GM19025 (cell line): Measurements from ENCODE around the gene CGGBP1.
A peak's percentile ranks its signal among the peaks of the same experiment; 100 is the strongest.
"Not testable (repeated sequence)": the region's sequence is repeated elsewhere in the genome, so short reads cannot be mapped to it uniquely, and the experiment has no call there.

ENCODE experiments used
- ATAC-seq: cut with Tn5 transposase; IDR thresholded peaks from one replicate; pipeline ENCODE4 v1.9.1; 2021; ENCODE audit warnings: mild to moderate bottlenecking, low read depth, moderate library complexity; ENCODE audit not compliant: unreplicated experiment

Gene CGGBP1

DNA sequence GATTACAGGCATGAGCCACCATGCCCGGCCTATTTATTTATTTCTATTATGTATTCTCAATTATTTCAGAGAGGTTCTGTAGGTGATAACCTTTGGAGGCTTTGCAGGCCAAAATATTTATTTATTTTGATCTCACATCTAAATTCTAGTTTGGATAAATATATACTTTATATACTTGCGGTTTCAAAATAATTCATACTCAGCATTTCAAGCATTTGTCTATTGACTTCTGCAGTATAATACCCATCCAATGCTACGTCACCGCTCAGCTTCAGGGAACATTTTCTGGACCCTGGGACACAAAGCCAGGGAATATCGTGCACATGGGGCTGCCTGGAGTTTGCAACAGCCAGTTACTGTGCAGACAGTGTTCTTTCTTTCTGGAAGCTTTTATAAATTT is 22.6 kb downstream of the CGGBP1 start:
- no peak for ATAC-seq

DNA sequence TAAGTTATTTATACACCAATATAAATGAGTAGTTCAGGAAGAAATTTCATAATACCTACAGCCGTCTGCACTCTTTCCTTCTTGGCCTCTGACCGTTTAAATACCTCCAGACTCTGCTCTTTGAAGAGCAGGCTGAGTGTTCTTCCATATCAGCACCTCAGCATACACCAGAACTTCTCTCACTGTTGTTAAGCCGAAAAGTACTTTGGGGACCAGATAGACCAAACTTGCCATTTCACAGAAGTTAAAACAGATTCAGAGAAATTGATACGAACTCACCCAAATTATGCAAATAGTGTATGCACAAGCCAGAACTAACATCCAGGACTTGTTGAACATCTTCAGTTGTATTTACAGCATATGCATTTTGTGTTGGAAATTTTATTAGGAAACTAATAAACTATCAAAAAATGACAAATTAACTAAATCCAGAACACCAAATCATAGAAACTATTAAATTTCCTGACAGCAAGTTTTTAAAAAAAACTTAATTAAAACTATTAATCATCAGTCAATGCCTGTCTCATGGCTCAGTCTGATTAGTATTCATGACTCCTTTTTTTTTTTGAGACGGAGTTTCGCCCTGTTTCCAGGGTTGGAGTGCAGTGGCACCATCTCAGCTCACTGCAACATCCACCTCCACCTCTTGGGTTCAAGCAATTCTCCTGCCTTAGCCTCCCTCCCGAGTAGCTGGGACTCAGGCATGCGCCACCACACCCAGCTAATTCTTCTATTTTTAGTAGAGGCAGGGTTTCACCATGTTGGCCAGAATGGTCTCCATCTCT is 24.1 kb downstream of the CGGBP1 start:
- ATAC-seq: no peak

DNA sequence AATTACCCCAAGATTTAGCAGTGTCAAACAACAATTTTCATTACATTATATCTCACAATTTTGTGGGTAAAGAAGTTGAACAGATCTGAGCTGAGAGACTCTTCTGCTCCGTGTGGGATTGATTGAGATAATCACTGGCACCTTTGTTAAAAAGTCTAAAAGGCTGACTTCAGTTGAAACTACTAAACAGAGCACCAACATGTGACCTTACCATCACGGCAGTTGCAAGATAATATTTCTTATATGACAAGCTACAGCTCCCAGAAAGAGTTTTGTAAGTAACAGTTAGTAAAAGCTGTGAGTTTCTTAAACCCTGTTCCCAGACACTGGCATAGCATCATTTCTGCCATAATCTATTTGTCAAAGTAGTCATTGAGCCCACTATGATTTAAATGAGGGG is 25.0 kb downstream of the CGGBP1 start:
- ATAC-seq: no peak

DNA sequence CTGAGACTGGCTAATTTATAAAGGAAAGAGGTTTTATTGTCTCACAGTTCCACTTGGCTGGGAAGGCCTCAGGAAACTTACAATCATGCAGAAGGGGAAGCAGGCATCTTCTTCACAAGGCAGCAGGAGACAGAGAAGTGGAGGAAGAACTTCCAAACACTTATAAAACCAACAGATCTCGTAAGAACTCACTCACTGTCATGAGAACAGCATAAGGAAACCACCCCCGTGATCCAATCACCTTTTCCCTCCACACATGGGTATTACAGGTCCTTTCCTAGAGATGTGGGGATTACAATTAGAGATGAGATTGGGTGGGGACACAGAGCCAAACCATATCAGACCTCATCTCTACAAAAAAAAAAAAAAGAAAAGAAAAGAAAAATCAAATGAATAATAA is 25.7 kb downstream of the CGGBP1 start:
- no peak for ATAC-seq

DNA sequence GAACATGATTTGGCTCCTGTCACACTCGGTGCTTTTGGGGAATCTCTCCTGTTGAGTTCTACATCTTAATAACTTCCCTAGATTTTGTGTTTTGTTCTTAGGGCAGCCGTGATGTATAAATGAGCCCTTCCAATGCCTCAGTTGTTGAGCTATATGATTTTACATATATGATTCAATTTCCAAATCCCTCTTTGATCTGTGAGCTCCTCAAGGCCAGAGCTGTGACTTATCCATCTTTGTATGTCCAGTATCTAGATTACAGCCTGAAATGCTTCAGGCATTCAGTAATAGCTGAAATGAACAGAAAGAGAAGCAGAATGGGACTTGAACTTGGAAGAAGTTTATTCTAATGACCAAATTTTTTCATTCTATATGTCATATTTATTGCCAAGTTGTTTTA is 26.6 kb downstream of the CGGBP1 start:
- ATAC-seq: no peak

DNA sequence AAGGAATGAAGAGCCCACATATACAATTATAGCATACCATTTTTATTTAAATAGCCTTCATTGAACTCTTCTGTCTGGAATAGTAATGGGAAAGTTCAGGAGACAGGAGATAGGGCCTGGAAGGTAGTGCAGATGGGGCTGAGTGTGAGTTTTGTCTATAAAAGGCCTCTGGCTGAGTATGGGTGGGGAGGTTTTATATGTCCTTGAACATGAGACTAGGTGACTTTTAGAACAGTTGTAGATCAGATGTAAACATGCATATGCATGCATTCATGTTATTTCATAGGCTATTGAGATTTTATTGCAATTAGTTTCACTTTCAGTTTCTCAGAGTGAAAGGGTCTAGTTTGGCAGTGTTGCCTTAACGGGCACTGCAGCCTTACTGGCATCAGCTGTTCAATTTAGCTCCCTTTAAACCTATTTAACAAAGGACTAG is 27.1 kb downstream of the CGGBP1 start:
- peak; percentile 80 for ATAC-seq

DNA sequence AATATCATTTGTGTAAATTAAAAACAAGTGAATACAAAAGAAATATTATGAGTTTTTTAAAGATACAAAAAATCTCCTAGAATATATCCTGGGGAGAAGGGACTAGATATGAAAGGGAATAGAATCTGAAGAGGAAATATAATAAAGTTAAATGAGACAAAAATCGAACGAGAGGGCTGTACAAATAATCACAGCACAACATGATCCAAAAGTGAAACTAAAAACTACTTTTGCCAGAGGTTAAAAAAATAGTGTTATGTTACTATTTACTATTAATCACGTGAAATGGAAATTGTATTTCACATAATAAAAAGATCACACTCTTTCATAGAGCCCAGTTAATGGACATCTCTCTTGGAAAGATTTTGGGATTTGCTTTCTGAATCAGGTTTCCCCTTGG is 28.6 kb downstream of the CGGBP1 start:
- ATAC-seq: no peak

DNA sequence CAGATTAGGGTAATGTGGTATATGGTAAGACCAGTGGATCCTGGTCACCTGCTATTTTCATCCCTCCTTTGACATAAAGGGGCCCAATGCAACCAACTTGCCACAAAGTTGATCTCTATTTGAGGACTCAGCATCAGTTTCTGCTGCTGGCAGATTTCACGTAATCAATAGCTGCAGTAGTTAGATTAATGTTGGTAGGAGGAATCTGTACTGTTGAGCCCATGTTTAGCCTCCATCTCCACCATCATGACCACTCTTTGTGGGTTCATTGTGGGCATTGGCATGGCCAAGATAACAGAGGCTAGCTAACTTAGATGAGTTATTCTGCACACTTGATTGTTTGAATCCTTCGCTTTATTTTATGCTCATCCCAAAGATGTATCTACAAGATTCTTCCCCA is 29.9 kb downstream of the CGGBP1 start:
- ATAC-seq: no peak

DNA sequence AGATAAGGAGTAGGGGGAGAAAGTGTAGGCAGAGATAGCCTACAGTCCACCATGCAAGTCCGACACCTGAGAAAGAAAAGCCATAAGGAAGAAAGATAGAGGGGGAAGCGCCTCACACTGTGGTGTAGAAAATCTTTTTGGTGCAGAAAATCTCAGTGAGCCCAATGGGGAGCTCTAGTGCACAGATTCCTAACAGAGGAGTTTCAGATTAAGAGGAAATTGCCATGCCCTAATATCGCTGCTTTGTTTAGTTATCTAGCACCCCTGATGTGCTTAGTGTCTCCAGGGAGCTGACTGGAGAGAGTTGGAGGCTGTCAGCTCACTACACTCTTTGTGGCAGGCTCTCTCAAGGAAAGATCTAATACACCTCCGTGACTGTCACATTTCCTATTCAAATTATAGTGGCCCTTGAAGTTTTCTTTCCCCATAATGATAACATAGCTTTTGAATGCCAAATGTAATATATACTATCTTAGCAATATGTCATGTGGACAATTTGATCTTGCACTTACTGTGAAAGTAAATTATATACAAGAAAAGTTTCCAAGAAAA is 33.7 kb downstream of the CGGBP1 start:
- ATAC-seq: no peak

DNA sequence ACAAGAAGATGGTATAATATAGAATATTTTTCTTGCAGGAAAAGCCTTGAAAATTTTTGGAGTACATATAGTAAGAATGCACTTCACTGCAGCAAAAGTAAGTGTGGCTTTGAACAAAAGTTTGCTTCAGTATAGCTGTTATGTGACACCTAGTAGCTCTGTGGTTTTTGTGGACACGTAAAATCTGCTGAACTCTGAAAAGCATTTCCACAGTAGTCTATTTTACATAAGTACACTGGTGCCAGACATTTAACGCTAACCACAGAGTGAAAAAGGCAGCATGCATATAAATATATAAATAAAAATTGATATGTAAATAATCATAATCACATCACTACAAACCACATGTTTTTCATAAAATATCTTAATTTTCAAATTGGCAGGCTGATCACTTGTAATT is 39.8 kb downstream of the CGGBP1 start:
- no peak for ATAC-seq

DNA sequence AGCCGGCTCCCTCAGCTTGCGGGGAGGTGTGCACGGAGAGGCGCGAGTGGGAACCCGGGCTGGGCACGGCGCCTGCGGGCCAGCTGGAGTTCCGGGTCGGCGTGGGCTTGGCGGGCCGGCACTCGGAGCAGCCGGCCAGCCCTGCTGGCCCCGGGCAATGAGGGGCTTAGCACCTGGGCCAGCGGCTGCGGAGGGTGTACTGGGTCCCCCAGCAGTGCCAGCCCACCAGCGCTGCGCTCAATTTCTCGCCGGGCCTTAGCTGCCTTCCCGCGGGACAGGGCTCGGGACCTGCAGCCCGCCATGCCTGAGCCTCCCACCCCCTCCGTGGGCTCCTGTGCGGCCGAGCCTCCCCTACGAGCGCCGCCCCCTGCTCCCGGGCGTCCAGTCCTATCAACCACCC is 43.1 kb downstream of the CGGBP1 start:
- not testable (repeated sequence) for ATAC-seq

DNA sequence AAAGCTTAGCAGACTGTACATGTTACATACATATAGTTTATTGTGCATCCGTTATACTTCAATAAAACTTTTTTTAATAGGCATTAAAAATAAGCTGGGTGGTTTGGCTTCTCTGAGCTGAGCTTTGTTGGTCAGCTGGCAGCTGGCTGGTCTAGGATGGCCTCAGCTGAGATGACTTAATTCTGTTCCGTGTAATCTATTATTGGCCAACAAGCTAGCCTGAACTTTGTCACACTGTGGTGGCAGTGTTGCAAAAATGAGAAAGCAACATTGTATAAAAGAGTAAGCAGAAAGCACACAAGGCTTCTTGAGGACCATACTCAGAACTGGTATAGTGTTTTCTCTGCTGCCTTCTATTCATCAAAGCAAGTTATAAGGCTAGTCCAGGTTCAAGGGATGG is 45.2 kb downstream of the CGGBP1 start:
- no peak for ATAC-seq

DNA sequence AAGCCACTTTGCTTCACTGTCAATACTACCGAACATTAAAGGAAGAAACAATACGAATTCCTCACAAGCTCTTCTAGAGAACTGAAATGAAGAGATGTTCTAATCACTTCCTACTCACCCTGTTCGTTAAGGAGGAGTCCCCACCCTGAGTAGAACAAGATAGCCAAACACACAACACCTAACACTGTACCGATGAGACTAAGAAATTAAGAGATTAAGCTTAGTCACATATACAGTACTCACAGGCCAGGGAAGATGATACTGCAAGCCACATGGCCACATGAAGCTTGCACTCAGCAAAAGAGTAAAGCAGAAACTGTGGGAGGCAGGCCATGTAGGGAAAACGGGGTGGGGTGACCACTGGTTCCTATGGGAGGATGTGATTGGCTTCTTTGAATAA is 48.0 kb downstream of the CGGBP1 start:
- ATAC-seq: no peak

DNA sequence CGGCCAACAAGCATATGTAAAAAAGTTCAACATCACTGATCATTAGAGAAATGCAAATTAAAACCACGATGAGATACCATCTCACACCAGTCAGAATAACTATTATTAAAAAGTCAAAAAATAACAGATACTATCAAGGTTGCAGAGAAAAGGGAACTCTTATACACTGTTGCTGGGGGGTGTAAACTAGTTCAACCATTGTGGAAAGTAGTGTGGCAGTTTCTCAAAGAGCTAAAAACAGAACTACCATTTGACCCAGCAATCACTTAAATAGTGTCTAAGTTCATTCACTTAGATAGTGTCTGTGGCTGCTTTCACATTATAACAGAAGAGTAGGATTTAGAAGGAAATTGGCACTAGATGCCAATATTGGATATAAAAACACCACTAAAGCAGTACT is 49.7 kb downstream of the CGGBP1 start:
- no peak for ATAC-seq

DNA sequence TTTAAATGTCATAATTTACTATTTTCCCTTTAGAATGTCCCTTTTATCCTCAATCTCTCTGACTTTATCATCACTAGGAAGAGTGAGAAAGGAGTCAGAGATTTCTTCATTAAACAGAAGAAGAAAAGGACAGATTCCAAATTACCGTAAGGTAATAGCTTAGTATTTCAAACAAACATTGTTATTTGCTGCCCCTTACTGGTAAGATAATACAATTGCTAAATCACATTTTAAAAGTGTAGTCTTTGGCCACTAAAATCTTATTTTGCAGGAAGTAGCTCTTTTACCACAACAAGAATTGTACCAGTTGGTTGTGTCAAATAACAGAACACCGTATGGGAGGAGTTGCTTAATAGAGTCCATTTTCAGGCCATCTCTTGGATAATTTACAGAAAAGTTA is 53.7 kb downstream of the CGGBP1 start:
- ATAC-seq: no peak

DNA sequence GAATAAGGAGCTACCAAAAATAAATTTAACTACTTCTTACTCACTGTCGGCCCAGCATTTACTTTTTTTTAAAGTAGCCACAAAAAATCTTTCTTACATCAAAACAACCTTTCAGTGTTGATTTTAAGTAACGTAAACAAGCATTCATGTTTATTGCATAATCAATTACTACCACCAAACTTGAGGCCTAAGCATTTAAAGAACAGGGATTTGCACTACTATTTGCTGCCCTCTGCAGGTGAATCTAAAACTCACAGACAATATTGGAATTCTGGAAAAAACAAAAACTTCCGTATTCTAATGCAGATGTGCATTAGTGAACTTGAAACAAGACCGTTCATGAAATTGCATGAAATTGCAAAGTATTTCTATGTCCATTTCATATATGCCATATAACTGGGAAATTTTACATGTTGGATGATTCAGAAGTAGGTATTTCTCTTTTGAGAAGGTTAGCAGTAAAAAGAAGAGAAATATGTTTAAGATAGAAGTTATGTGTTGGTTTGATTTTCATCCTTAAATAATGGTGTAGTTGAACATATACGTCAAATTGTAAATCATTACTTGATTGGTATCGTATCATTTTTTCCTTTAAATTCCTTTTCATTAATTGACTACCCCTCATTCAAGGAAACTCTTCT is 55.6 kb downstream of the CGGBP1 start:
- no peak for ATAC-seq

DNA sequence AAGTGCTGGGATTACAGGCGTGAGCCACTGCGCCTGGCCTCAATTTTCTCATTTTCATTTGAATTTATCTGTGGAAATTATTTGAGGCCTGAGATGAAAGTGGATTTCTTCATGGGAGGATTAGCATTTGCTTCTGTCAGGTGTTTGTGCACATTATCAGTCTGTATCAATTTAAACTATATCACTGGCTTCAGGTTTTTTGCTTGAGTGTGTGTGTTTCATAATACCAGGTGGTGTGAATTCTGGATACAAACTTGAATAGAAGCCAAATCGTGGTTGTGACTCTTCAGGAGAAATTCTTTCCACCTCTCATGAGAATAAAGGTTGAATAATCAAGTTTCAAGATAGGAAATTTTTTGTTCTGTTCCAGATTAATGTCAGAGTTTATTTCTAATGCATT is 56.4 kb downstream of the CGGBP1 start:
- ATAC-seq: no peak
